Vagina (tissue), 2 donors: ENCODE data around the gene WDR4.

Source experiments
- CTCF ChIP-seq, 3 experiments: fragments of 450-650 bp in 2 of 3; fragments of 200-600 bp in 1 of 3; sonication (generic) in 1 of 3; IDR thresholded peaks; one replicate each; pipeline ENCODE4 v1.5.1; 2017 to 2019; ENCODE audit warnings: antibody characterized with exemption in 3 of 3, mild to moderate bottlenecking in 2 of 3, moderate library complexity in 2 of 3
- POLR2A ChIP-seq, 2 donors: fragments of 450-650 bp; IDR thresholded peaks; one replicate each; pipeline ENCODE4 v1.6.1; 2017; ENCODE audit warnings: antibody characterized with exemption in 2 of 2, mild to moderate bottlenecking in 2 of 2, moderate library complexity in 2 of 2
- POLR2AphosphoS5 ChIP-seq, 2 donors: sonication (generic); formaldehyde crosslinking; IDR thresholded peaks; one replicate each; pipeline ENCODE4 v1.9.0; 2017; ENCODE audit warnings: antibody characterized with exemption in 2 of 2, mild to moderate bottlenecking in 2 of 2, low read depth in 1 of 2; ENCODE audit not compliant: insufficient read depth in 1 of 2

DNA sequence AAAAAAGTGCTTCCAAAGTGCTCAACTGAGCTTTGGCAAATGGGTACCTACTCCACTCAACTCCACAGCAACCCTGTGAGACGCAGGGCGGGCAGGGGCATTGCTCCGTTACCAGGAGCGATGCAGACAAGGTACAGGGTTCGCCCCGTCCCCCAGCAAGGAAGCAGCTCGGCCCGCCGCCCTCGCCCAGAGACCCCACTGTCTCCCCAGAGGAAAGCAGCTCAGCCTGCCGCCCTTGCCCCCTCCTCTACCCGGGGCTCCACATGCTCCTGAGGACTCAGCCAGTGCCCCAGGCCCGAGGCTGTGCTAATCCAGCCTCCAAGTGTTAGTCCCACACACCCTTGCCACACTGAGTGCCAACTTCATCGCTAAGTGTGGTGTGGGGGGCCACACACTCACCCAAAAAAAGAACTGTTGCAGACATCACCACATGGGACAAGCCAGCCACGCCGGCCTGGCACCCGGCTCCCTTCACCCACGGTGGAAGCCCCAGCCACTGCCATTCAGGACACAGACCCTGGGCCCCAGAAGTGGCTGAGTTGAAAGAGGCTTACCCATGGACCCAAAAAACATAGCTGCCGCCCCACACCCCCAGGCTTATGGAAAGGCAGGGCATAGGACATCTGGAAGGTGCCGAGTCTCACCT is 26.3 kb downstream of the WDR4 start:
- no peak for TF ChIP-seq POLR2A (IDR thresholded peaks at IDR 0.05)
- TF ChIP-seq CTCF (IDR thresholded peaks at IDR 0.05), result no peak
- no peak for TF ChIP-seq POLR2AphosphoS5 (IDR thresholded peaks at IDR 0.05; ENCODE audit: insufficient read depth in 1 of 2, low read depth in 1 of 2)
